Measurements from ENCODE around the gene SNAP23. TPM values are rescaled to one million over a fixed set of nuclear protein-coding genes. Genes with fewer than 3 reads are reported as not detected.
"Not testable (repeated sequence)": the region's sequence is repeated elsewhere in the genome, so short reads cannot be mapped to it uniquely, and the experiment has no call there.

Gene SNAP23
- total and polyA plus RNA-seq, 2 experiments from 2014 or later = 58.8 to 88.1 TPM

DNA sequence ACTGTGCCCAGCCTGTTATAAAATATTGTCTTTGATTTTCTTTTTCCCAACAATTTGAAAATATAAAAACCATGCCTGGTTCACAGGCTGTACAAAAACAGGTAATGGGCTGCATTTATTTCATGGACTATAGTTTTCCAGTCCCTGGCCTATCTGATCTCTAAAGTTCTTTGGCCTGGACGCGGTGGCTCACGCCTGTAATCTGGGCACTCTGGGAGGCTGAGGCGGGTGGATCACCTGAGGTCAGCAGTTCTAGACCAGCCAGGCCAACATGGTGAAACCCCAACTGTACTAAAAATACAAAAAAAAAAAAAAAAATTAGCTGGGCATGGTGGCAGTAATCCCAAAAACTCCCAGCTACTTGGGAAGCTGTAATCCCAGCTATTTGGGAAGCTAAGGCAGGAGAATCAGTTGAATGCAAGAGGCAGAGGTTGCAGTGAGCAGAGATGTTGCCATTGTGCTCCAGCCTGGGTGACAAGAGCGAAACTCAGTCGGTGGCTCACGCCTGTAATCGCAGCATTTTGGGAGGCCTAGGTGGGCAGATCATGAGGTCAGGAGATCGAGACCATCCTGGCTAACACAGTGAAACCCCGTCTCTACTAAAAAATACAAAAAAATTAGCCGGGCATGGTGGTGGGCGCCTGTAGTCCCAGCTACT lies 61.2 kb downstream of the SNAP23 start:
- H3K27ac Mint-ChIP-seq; H3K4me1 ChIP-seq (ENCODE audit: insufficient read depth); H3K9me2 ChIP-seq (ENCODE audit: insufficient read depth); H3K9me3 Mint-ChIP-seq; H3K27me3 Mint-ChIP-seq (ENCODE audit: insufficient read depth, low read depth, poor library complexity); H3K27ac ChIP-seq (ENCODE audit: low read depth); H3K27me3 ChIP-seq (ENCODE audit: insufficient read depth); H3K4me1 Mint-ChIP-seq; ATAC-seq; H2AFZ ChIP-seq; H3K4me3 ChIP-seq; H3F3A ChIP-seq (replicated peaks; ENCODE audit: low read depth); H3K4me2 ChIP-seq; DNase-seq (ENCODE audit: low spot score); H3K4me3 Mint-ChIP-seq: not testable (repeated sequence)
- H3K36me3 Mint-ChIP-seq (ENCODE audit: low read depth) = peaks cover 35% of the 10 kb centered on the region
- Histone ChIP-seq H3K36me3 (ENCODE audit: insufficient read depth) (peaks cover 17% of the 10 kb centered on the region), H4K20me1 (replicated peaks; ENCODE audit: insufficient read depth) (peaks cover 28% of the 10 kb centered on the region), H3K79me2 (replicated peaks; ENCODE audit: insufficient read depth) (peaks cover 44% of the 10 kb centered on the region)

DNA sequence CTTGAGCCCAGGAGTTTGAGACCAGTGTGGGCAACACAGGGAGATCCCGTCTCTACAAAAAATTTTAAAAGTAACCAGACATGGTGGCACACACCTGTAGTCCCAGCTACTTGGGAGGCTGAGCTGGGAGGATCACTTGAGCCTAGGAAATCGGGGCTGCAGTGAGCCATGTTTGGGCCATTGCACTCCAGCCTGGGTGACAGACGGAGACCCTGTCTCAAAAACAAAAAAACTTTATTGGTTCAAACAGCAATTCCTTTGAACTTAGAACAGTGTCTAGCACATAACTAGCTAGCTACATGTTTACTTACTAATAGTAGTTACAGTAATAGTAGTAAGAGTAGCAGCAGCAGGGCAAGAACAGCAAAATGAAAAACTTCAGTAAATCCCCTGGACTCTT lies 63.3 kb downstream of the SNAP23 start:
- Histone ChIP-seq H3K27ac (ENCODE audit: low read depth) (no peak overlapping the region), H3K4me3 (no peak overlapping the region), H3K79me2 (replicated peaks; ENCODE audit: insufficient read depth) (peaks cover 24% of the 10 kb centered on the region), H3K4me1 (ENCODE audit: insufficient read depth) (no peaks in the 10 kb centered on the region), H3K4me2 (no peak overlapping the region), H3F3A (replicated peaks; ENCODE audit: low read depth) (no peaks in the 10 kb centered on the region), H3K36me3 (ENCODE audit: insufficient read depth) (peaks cover 32% of the 10 kb centered on the region), H4K20me1 (replicated peaks; ENCODE audit: insufficient read depth) (peaks cover 15% of the 10 kb centered on the region), H2AFZ (no peak overlapping the region), H3K27me3 (ENCODE audit: insufficient read depth) (no peaks in the 10 kb centered on the region), H3K9me2 (ENCODE audit: insufficient read depth) (no peaks in the 10 kb centered on the region)
- H3K27ac Mint-ChIP-seq = no peak overlapping the region
- no peaks in the 10 kb centered on the region for H3K4me1 Mint-ChIP-seq
- ATAC-seq = no peak
- no peak for DNase-seq (ENCODE audit: low spot score)
- H3K4me3 Mint-ChIP-seq = no peak overlapping the region
- peaks cover 4% of the 10 kb centered on the region for H3K27me3 Mint-ChIP-seq (ENCODE audit: insufficient read depth, low read depth, poor library complexity)
- no peaks in the 10 kb centered on the region for H3K9me3 Mint-ChIP-seq
- H3K36me3 Mint-ChIP-seq (ENCODE audit: low read depth) = peaks cover 43% of the 10 kb centered on the region
- TF ChIP-seq, protein P1, sequence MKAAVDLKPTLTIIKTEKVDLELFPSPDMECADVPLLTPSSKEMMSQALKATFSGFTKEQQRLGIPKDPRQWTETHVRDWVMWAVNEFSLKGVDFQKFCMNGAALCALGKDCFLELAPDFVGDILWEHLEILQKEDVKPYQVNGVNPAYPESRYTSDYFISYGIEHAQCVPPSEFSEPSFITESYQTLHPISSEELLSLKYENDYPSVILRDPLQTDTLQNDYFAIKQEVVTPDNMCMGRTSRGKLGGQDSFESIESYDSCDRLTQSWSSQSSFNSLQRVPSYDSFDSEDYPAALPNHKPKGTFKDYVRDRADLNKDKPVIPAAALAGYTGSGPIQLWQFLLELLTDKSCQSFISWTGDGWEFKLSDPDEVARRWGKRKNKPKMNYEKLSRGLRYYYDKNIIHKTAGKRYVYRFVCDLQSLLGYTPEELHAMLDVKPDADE (IDR thresholded peaks at IDR 0.05) = no peak
- no peak for TF ChIP-seq EZH2 (IDR thresholded peaks at IDR 0.05; ENCODE audit: low read depth, unreplicated experiment)
- TF ChIP-seq, protein P2, sequence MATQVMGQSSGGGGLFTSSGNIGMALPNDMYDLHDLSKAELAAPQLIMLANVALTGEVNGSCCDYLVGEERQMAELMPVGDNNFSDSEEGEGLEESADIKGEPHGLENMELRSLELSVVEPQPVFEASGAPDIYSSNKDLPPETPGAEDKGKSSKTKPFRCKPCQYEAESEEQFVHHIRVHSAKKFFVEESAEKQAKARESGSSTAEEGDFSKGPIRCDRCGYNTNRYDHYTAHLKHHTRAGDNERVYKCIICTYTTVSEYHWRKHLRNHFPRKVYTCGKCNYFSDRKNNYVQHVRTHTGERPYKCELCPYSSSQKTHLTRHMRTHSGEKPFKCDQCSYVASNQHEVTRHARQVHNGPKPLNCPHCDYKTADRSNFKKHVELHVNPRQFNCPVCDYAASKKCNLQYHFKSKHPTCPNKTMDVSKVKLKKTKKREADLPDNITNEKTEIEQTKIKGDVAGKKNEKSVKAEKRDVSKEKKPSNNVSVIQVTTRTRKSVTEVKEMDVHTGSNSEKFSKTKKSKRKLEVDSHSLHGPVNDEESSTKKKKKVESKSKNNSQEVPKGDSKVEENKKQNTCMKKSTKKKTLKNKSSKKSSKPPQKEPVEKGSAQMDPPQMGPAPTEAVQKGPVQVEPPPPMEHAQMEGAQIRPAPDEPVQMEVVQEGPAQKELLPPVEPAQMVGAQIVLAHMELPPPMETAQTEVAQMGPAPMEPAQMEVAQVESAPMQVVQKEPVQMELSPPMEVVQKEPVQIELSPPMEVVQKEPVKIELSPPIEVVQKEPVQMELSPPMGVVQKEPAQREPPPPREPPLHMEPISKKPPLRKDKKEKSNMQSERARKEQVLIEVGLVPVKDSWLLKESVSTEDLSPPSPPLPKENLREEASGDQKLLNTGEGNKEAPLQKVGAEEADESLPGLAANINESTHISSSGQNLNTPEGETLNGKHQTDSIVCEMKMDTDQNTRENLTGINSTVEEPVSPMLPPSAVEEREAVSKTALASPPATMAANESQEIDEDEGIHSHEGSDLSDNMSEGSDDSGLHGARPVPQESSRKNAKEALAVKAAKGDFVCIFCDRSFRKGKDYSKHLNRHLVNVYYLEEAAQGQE (IDR thresholded peaks at IDR 0.05; ENCODE audit: unreplicated experiment) = no peak
- no peak for TF ChIP-seq NANOG (IDR thresholded peaks at IDR 0.05; ENCODE audit: borderline replicate concordance)
- TF ChIP-seq, protein P3, sequence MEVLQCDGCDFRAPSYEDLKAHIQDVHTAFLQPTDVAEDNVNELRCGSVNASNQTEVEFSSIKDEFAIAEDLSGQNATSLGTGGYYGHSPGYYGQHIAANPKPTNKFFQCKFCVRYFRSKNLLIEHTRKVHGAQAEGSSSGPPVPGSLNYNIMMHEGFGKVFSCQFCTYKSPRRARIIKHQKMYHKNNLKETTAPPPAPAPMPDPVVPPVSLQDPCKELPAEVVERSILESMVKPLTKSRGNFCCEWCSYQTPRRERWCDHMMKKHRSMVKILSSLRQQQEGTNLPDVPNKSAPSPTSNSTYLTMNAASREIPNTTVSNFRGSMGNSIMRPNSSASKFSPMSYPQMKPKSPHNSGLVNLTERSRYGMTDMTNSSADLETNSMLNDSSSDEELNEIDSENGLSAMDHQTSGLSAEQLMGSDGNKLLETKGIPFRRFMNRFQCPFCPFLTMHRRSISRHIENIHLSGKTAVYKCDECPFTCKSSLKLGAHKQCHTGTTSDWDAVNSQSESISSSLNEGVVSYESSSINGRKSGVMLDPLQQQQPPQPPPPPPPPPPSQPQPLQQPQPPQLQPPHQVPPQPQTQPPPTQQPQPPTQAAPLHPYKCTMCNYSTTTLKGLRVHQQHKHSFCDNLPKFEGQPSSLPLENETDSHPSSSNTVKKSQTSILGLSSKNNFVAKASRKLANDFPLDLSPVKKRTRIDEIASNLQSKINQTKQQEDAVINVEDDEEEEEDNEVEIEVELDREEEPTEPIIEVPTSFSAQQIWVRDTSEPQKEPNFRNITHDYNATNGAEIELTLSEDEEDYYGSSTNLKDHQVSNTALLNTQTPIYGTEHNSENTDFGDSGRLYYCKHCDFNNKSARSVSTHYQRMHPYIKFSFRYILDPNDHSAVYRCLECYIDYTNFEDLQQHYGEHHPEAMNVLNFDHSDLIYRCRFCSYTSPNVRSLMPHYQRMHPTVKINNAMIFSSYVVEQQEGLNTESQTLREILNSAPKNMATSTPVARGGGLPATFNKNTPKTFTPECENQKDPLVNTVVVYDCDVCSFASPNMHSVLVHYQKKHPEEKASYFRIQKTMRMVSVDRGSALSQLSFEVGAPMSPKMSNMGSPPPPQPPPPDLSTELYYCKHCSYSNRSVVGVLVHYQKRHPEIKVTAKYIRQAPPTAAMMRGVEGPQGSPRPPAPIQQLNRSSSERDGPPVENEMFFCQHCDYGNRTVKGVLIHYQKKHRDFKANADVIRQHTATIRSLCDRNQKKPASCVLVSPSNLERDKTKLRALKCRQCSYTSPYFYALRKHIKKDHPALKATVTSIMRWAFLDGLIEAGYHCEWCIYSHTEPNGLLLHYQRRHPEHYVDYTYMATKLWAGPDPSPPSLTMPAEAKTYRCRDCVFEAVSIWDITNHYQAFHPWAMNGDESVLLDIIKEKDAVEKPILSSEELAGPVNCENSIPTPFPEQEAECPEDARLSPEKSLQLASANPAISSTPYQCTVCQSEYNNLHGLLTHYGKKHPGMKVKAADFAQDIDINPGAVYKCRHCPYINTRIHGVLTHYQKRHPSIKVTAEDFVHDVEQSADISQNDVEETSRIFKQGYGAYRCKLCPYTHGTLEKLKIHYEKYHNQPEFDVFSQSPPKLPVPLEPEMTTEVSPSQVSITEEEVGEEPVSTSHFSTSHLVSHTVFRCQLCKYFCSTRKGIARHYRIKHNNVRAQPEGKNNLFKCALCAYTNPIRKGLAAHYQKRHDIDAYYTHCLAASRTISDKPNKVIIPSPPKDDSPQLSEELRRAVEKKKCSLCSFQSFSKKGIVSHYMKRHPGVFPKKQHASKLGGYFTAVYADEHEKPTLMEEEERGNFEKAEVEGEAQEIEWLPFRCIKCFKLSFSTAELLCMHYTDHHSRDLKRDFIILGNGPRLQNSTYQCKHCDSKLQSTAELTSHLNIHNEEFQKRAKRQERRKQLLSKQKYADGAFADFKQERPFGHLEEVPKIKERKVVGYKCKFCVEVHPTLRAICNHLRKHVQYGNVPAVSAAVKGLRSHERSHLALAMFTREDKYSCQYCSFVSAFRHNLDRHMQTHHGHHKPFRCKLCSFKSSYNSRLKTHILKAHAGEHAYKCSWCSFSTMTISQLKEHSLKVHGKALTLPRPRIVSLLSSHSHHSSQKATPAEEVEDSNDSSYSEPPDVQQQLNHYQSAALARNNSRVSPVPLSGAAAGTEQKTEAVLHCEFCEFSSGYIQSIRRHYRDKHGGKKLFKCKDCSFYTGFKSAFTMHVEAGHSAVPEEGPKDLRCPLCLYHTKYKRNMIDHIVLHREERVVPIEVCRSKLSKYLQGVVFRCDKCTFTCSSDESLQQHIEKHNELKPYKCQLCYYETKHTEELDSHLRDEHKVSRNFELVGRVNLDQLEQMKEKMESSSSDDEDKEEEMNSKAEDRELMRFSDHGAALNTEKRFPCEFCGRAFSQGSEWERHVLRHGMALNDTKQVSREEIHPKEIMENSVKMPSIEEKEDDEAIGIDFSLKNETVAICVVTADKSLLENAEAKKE (CRISPR knock-in tag; IDR thresholded peaks at IDR 0.05) = no peak

All from GM23338 (cell line).